PFSK-1 (cell line): ENCODE results near the gene RASL11A.

Experiments used
- POLR2AphosphoS5 ChIP-seq: IDR thresholded peaks from 2 replicates; pipeline ENCODE4 v1.6.1; 2012; ENCODE audit warnings: low read depth, mild to moderate bottlenecking, control low read depth, low read length, moderate library complexity
- REST ChIP-seq, 2 experiments: IDR thresholded peaks; 2 replicates each; pipeline versions ENCODE4 v1.6.1 to v1.8.0; 2011 to 2012; ENCODE audit warnings: low read depth in 2 of 2, low read length in 2 of 2, control low read depth in 1 of 2, inconsistent platforms in 1 of 2, mild to moderate bottlenecking in 1 of 2, moderate library complexity in 1 of 2; ENCODE audit not compliant: insufficient read depth in 1 of 2
- TAF1 ChIP-seq: IDR thresholded peaks from 2 replicates; pipeline ENCODE4 v1.6.1; 2012; ENCODE audit warnings: low read length, control low read depth, borderline replicate concordance; ENCODE audit not compliant: insufficient read depth

GRCh38 chr13:27267596-27267995 is 3.0 kb upstream of the RASL11A start:
- TF ChIP-seq REST (IDR thresholded peaks at IDR 0.05; ENCODE audit: insufficient read depth in 1 of 2, low read depth in 2 of 2, low read length in 2 of 2) (no peak), POLR2AphosphoS5 (no peak), TAF1 (no peak)
